Uterus (tissue), 4 donors: ENCODE results near the gene MAGEB3. TPM values are rescaled to one million over a fixed set of nuclear protein-coding genes. Genes with fewer than 3 reads are reported as not detected.

Experiments used
- DNase-seq, 2 donors: peaks; one replicate each; pipeline ENCODE4 v3.0.0-alpha.2; 2019 to 2020
- H3K27ac ChIP-seq, 2 donors: fragments of 200-600 bp; sonication (generic); 1 replicate in 1 of 2; 2 replicates in 1 of 2; pipeline ENCODE4 v1.5.1; 2016 to 2018
- H3K27me3 ChIP-seq, 2 donors: fragments of 200-600 bp; sonication (generic); one replicate each; pipeline ENCODE4 v1.5.1; 2018 to 2019; ENCODE audit warnings: control low read depth in 1 of 2
- H3K36me3 ChIP-seq, 2 donors: fragments of 200-600 bp; sonication (generic); one replicate each; pipeline ENCODE4 v1.5.1; 2019; ENCODE audit warnings: control low read depth in 1 of 2
- H3K4me1 ChIP-seq, 2 donors: fragments of 200-600 bp; sonication (generic); one replicate each; pipeline ENCODE4 v1.5.1; 2018 to 2019; ENCODE audit warnings: control low read depth in 1 of 2
- H3K4me3 ChIP-seq, 2 donors: fragments of 200-600 bp; sonication (generic); 1 replicate in 1 of 2; 2 replicates in 1 of 2; pipeline ENCODE4 v1.5.1; 2018 to 2019; ENCODE audit warnings: mild to moderate bottlenecking in 1 of 2
- H3K9me3 ChIP-seq, 2 donors: fragments of 200-600 bp; sonication (generic); one replicate each; pipeline ENCODE4 v1.5.1; 2019; ENCODE audit warnings: control low read depth in 1 of 2
- CTCF ChIP-seq, 4 experiments: fragments of 200-600 bp in 2 of 4; fragments of 450-650 bp in 2 of 4; sonication (generic) in 2 of 4; IDR thresholded peaks; one replicate each; pipeline ENCODE4 v1.5.1; 2016 to 2019; ENCODE audit warnings: antibody characterized with exemption in 4 of 4, mild to moderate bottlenecking in 2 of 4, moderate library complexity in 1 of 4
- POLR2A ChIP-seq, 2 donors: fragments of 450-650 bp; IDR thresholded peaks; one replicate each; pipeline ENCODE4 v1.6.1; 2016; ENCODE audit warnings: antibody characterized with exemption in 2 of 2, mild to moderate bottlenecking in 1 of 2, moderate library complexity in 1 of 2
- intact Hi-C: fragments of 100-400 bp; cut with DNase I; formaldehyde crosslinking; loops from one replicate; pipeline ENCODE4 v1.15.1; 2023; ENCODE audit warnings: low total_unique reads
- total RNA-seq, 4 donors: library from RNA; depleted of rRNA in 3 of 4; stranded (reverse); fragments of >200 nt in 3 of 4; gene quantifications; one replicate each; pipeline versions ENCODE4 v1.1.0 to v1.2.4, GENCODE V29; 2014 to 2023
- donor health status: DM: yes; HTN: yes; CAD: no.

Gene MAGEB3
- total RNA-seq, 4 donors from 2014 or later, result not detected

GRCh38 chrX:30270639-30271038 lies 40.2 kb downstream of the MAGEB3 start:
- intact Hi-C loops, result no loop called here
- Histone ChIP-seq H3K27ac (no peak overlapping the region), H3K4me1 (no peaks in the 10 kb centered on the region), H3K36me3 (peaks cover 2 to 4% of the 10 kb centered on the region in 2 donors), H3K4me3 (no peak overlapping the region), H3K27me3 (peaks cover 0 to 4% of the 10 kb centered on the region in 2 donors), H3K9me3 (no peaks in the 10 kb centered on the region)
- TF ChIP-seq POLR2A (IDR thresholded peaks at IDR 0.05), result no peak
- no peak for TF ChIP-seq CTCF (IDR thresholded peaks at IDR 0.05)
- DNase-seq, result no peak

- no peak overlapping the region for H3K27ac ChIP-seq
- peaks cover 0 to 4% of the 10 kb centered on the region in 2 donors for H3K27me3 ChIP-seq
- intact Hi-C loops, result no loop called here
- H3K4me3 ChIP-seq, result no peak overlapping the region
- no peaks in the 10 kb centered on the region for H3K36me3 ChIP-seq
- DNase-seq, result no peak
- no peak for TF ChIP-seq CTCF (IDR thresholded peaks at IDR 0.05)
- no peak for TF ChIP-seq POLR2A (IDR thresholded peaks at IDR 0.05)
- H3K9me3 ChIP-seq, result no peaks in the 10 kb centered on the region
- H3K4me1 ChIP-seq, result no peaks in the 10 kb centered on the region
These were observed 45.0 kb downstream of the MAGEB3 start for GRCh38 chrX:30275498-30275897.

- intact Hi-C loops, result no loop called here
- no peak overlapping the region for H3K4me3 ChIP-seq
- peaks cover 0 to 4% of the 10 kb centered on the region in 2 donors for H3K27me3 ChIP-seq
- no peaks in the 10 kb centered on the region for H3K36me3 ChIP-seq
- H3K4me1 ChIP-seq, result no peaks in the 10 kb centered on the region
- no peak for TF ChIP-seq POLR2A (IDR thresholded peaks at IDR 0.05)
- TF ChIP-seq CTCF (IDR thresholded peaks at IDR 0.05), result no peak
- no peak overlapping the region for H3K27ac ChIP-seq
- H3K9me3 ChIP-seq, result no peaks in the 10 kb centered on the region
- DNase-seq, result no peak
These were observed 47.9 kb downstream of the MAGEB3 start for GRCh38 chrX:30278365-30278764.

GRCh38 chrX:30280428-30280827 lies 50.0 kb downstream of the MAGEB3 start:
- Histone ChIP-seq H3K4me1 (no peaks in the 10 kb centered on the region), H3K36me3 (no peaks in the 10 kb centered on the region), H3K4me3 (no peak overlapping the region), H3K9me3 (no peaks in the 10 kb centered on the region), H3K27ac (no peak overlapping the region), H3K27me3 (peaks cover 0 to 4% of the 10 kb centered on the region in 2 donors)
- TF ChIP-seq POLR2A (IDR thresholded peaks at IDR 0.05) (no peak), CTCF (IDR thresholded peaks at IDR 0.05) (no peak)
- DNase-seq, result no peak
- intact Hi-C loops, result no loop called here

GRCh38 chrX:30282527-30282926 lies 52.1 kb downstream of the MAGEB3 start:
- Histone ChIP-seq H3K9me3 (no peaks in the 10 kb centered on the region), H3K27me3 (peaks cover 0 to 4% of the 10 kb centered on the region in 2 donors), H3K4me1 (no peaks in the 10 kb centered on the region), H3K27ac (no peak overlapping the region), H3K4me3 (no peak overlapping the region), H3K36me3 (no peaks in the 10 kb centered on the region)
- no peak for TF ChIP-seq POLR2A (IDR thresholded peaks at IDR 0.05)
- no peak for TF ChIP-seq CTCF (IDR thresholded peaks at IDR 0.05)
- no peak for DNase-seq
- intact Hi-C loops, result no loop called here
